Ishikawa (cell line): ENCODE results near the gene AP3S2.

Experiments
- CEBPB ChIP-seq: IDR thresholded peaks from 2 replicates; pipeline ENCODE4 v1.6.1; 2012
- CREB1 ChIP-seq: IDR thresholded peaks from 2 replicates; pipeline ENCODE4 v1.6.1; 2012; ENCODE audit warnings: low read depth
- RAD21 ChIP-seq: IDR thresholded peaks from 2 replicates; pipeline ENCODE4 v1.6.1; 2012; ENCODE audit warnings: low read depth
- TAF1 ChIP-seq: IDR thresholded peaks from 2 replicates; pipeline ENCODE4 v1.6.1; 2012; ENCODE audit warnings: low read depth, mild to moderate bottlenecking
- TEAD4 ChIP-seq: IDR thresholded peaks from 2 replicates; pipeline ENCODE4 v1.6.1; 2012
- TF ChIP-seq, protein P1 (sequence below): IDR thresholded peaks from 2 replicates; pipeline ENCODE4 v1.6.1; 2012

- no peak for TF ChIP-seq TAF1
- TF ChIP-seq, protein P1, sequence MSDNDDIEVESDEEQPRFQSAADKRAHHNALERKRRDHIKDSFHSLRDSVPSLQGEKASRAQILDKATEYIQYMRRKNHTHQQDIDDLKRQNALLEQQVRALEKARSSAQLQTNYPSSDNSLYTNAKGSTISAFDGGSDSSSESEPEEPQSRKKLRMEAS: no peak
- no peak for TF ChIP-seq CREB1
- TF ChIP-seq TEAD4: no peak
- no peak for TF ChIP-seq CEBPB
- no peak for TF ChIP-seq RAD21
Observed at GRCh38 chr15:89875741-89876140, 18.1 kb downstream of the AP3S2 start.
